ENCODE measurements around the gene SDCBP2. TPM values are rescaled to one million over a fixed set of nuclear protein-coding genes. Genes with fewer than 3 reads are reported as not detected.
A peak's percentile ranks its signal among the peaks of the same experiment; 100 is the strongest.

SDCBP2 gene
- total RNA-seq, 1 donor from 2014 or later = 1.6 TPM

GRCh38 chr20:1334761-1335160 is 5.8 kb upstream of the SDCBP2 start:
- H3K27me3 Mint-ChIP-seq (ENCODE audit: insufficient read depth, low read depth) = no peaks in the 10 kb centered on the region
- Histone ChIP-seq H3K4me2 (no peak overlapping the region), H3K9ac (no peak overlapping the region), H3K9me3 (ENCODE audit: low read depth) (no peaks in the 10 kb centered on the region), H3K79me2 (ENCODE audit: low read depth) (peaks cover 28% of the 10 kb centered on the region), H3K27ac (no peak overlapping the region), H3K4me3 (no peak overlapping the region), H3F3A (ENCODE audit: low read depth) (no peaks in the 10 kb centered on the region), H3K36me3 (no peaks in the 10 kb centered on the region), H3K4me1 (no peaks in the 10 kb centered on the region), H2AFZ (replicated peaks) (no peak overlapping the region), H3K27me3 (no peaks in the 10 kb centered on the region), H4K20me1 (ENCODE audit: low read depth) (peaks cover 43% of the 10 kb centered on the region)
- no peak overlapping the region for H3K4me3 Mint-ChIP-seq
- no peaks in the 10 kb centered on the region for H3K9me3 Mint-ChIP-seq
- no peaks in the 10 kb centered on the region for H3K4me1 Mint-ChIP-seq
- peaks cover 13% of the 10 kb centered on the region for H3K36me3 Mint-ChIP-seq
- no peak for TF ChIP-seq EZH2 (IDR thresholded peaks at IDR 0.05)
- TF ChIP-seq CTCF (IDR thresholded peaks at IDR 0.05) = peak; percentile 10
- DNase-seq (ENCODE audit: low spot score) = no peak
- no peak overlapping the region for H3K27ac Mint-ChIP-seq

GRCh38 chr20:1334370-1334731 is 5.4 kb upstream of the SDCBP2 start:
- peaks cover 13% of the 10 kb centered on the region for H3K36me3 Mint-ChIP-seq
- H3K9me3 Mint-ChIP-seq = no peaks in the 10 kb centered on the region
- Histone ChIP-seq H3K27ac (no peak overlapping the region), H3K4me1 (no peaks in the 10 kb centered on the region), H3K4me3 (no peak overlapping the region), H3K79me2 (ENCODE audit: low read depth) (peaks cover 32% of the 10 kb centered on the region), H3K27me3 (no peaks in the 10 kb centered on the region), H2AFZ (replicated peaks) (no peak overlapping the region), H4K20me1 (ENCODE audit: low read depth) (peaks cover 46% of the 10 kb centered on the region), H3F3A (ENCODE audit: low read depth) (no peaks in the 10 kb centered on the region), H3K9ac (no peak overlapping the region), H3K36me3 (no peaks in the 10 kb centered on the region), H3K9me3 (ENCODE audit: low read depth) (no peaks in the 10 kb centered on the region), H3K4me2 (no peak overlapping the region)
- no peak overlapping the region for H3K27ac Mint-ChIP-seq
- no peak for DNase-seq (ENCODE audit: low spot score)
- no peak overlapping the region for H3K4me3 Mint-ChIP-seq
- H3K4me1 Mint-ChIP-seq = no peaks in the 10 kb centered on the region
- TF ChIP-seq CTCF (IDR thresholded peaks at IDR 0.05) = no peak
- TF ChIP-seq EZH2phosphoT487 (IDR thresholded peaks at IDR 0.05) = no peak
- no peak for TF ChIP-seq EZH2 (IDR thresholded peaks at IDR 0.05)
- H3K27me3 Mint-ChIP-seq (ENCODE audit: insufficient read depth, low read depth) = no peaks in the 10 kb centered on the region

GRCh38 chr20:1333462-1334369 is 4.8 kb upstream of the SDCBP2 start:
- H4K20me1 ChIP-seq (ENCODE audit: low read depth) = peaks cover 52% of the 10 kb centered on the region
- no peaks in the 10 kb centered on the region for H3K36me3 ChIP-seq
- H3F3A ChIP-seq (ENCODE audit: low read depth) = no peaks in the 10 kb centered on the region
- Mint-ChIP-seq H3K27ac (no peak overlapping the region), H3K4me3 (no peak overlapping the region), H3K36me3 (peaks cover 13% of the 10 kb centered on the region), H3K27me3 (ENCODE audit: insufficient read depth, low read depth) (no peaks in the 10 kb centered on the region), H3K4me1 (no peaks in the 10 kb centered on the region), H3K9me3 (no peaks in the 10 kb centered on the region)
- H3K4me2 ChIP-seq = no peak overlapping the region
- H3K27ac ChIP-seq = no peak overlapping the region
- H2AFZ ChIP-seq (replicated peaks) = no peak overlapping the region
- H3K4me1 ChIP-seq = no peaks in the 10 kb centered on the region
- peaks cover 38% of the 10 kb centered on the region for H3K79me2 ChIP-seq (ENCODE audit: low read depth)
- no peaks in the 10 kb centered on the region for H3K27me3 ChIP-seq
- no peak for DNase-seq (ENCODE audit: low spot score)
- no peak overlapping the region for H3K4me3 ChIP-seq
- no peaks in the 10 kb centered on the region for H3K9me3 ChIP-seq (ENCODE audit: low read depth)
- no peak for TF ChIP-seq EZH2phosphoT487 (IDR thresholded peaks at IDR 0.05)
- no peak for TF ChIP-seq EZH2 (IDR thresholded peaks at IDR 0.05)
- no peak for TF ChIP-seq CTCF (IDR thresholded peaks at IDR 0.05)
- no peak overlapping the region for H3K9ac ChIP-seq

All from neural progenitor cell (in vitro differentiated cells).